ENCODE measurements around the gene ISOC2.

ISOC2 gene

DNA sequence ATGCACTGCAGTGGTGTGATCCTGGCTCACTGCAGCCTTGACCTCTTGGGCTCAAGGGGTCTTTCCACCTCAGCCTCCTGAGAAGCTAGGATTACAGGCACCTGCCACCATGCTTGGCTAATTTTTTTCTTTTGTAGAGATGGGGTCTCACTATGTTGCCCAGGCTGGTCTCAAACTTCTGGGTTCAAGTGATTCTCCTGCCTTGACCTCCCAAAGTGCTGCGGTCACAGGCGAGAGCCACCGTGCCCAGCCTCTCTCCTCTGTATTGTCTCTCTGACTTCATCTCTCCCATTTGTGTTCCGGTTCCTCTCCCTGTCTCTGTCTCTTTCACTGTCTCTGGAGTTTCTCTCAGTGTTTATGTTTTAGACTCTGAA lies 4.8 kb upstream of the ISOC2 start:
- Histone ChIP-seq H3K4me3 (ENCODE audit: low read length, poor library complexity, severe bottlenecking) (no peak overlapping the region), H3K4me1 (ENCODE audit: insufficient read depth, low read length, poor library complexity, severe bottlenecking) (peaks cover 6% of the 10 kb centered on the region), H3K9me2 (replicated peaks; ENCODE audit: low read depth, low read length) (no peaks in the 10 kb centered on the region), H3K36me3 (ENCODE audit: insufficient read depth, low read length) (no peaks in the 10 kb centered on the region), H3K79me2 (ENCODE audit: insufficient read depth, low read length) (peaks cover 1% of the 10 kb centered on the region), H3K4me2 (ENCODE audit: low read depth, low read length, poor library complexity, severe bottlenecking) (no peak overlapping the region), H3F3A (ENCODE audit: low read depth) (no peaks in the 10 kb centered on the region), H2AFZ (ENCODE audit: low read length) (no peak overlapping the region), H3K9ac (ENCODE audit: low read depth, low read length, poor library complexity, severe bottlenecking) (no peak overlapping the region), H3K27me3 (ENCODE audit: insufficient read depth, low read length, poor library complexity, severe bottlenecking) (peaks cover 1% of the 10 kb centered on the region), H4K20me1 (ENCODE audit: insufficient read depth, low read length, poor library complexity, severe bottlenecking) (no peaks in the 10 kb centered on the region), H3K9me3 (ENCODE audit: insufficient read depth, low read depth, low read length) (no peaks in the 10 kb centered on the region)
- TF ChIP-seq EZH2phosphoT487 (IDR thresholded peaks at IDR 0.05; ENCODE audit: borderline replicate concordance): no peak
- TF ChIP-seq, protein P1, sequence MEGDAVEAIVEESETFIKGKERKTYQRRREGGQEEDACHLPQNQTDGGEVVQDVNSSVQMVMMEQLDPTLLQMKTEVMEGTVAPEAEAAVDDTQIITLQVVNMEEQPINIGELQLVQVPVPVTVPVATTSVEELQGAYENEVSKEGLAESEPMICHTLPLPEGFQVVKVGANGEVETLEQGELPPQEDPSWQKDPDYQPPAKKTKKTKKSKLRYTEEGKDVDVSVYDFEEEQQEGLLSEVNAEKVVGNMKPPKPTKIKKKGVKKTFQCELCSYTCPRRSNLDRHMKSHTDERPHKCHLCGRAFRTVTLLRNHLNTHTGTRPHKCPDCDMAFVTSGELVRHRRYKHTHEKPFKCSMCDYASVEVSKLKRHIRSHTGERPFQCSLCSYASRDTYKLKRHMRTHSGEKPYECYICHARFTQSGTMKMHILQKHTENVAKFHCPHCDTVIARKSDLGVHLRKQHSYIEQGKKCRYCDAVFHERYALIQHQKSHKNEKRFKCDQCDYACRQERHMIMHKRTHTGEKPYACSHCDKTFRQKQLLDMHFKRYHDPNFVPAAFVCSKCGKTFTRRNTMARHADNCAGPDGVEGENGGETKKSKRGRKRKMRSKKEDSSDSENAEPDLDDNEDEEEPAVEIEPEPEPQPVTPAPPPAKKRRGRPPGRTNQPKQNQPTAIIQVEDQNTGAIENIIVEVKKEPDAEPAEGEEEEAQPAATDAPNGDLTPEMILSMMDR (conservative IDR thresholded peaks at IDR 0.05; ENCODE audit: low read length): no peak

- no peaks in the 10 kb centered on the region for H3K9me3 ChIP-seq (ENCODE audit: insufficient read depth, low read depth, low read length)
- H3K9ac ChIP-seq (ENCODE audit: low read depth, low read length, poor library complexity, severe bottlenecking): no peak overlapping the region
- H3K27me3 ChIP-seq (ENCODE audit: insufficient read depth, low read length, poor library complexity, severe bottlenecking): peaks cover 3% of the 10 kb centered on the region
- H3K79me2 ChIP-seq (ENCODE audit: insufficient read depth, low read length): peaks cover 7% of the 10 kb centered on the region
- TF ChIP-seq EZH2phosphoT487 (IDR thresholded peaks at IDR 0.05; ENCODE audit: borderline replicate concordance): no peak
- TF ChIP-seq, protein P1 (conservative IDR thresholded peaks at IDR 0.05; ENCODE audit: low read length): no peak
- H3K4me3 ChIP-seq (ENCODE audit: low read length, poor library complexity, severe bottlenecking): no peak overlapping the region
- no peak overlapping the region for H3K4me2 ChIP-seq (ENCODE audit: low read depth, low read length, poor library complexity, severe bottlenecking)
- H2AFZ ChIP-seq (ENCODE audit: low read length): no peak overlapping the region
- no peaks in the 10 kb centered on the region for H3F3A ChIP-seq (ENCODE audit: low read depth)
- H4K20me1 ChIP-seq (ENCODE audit: insufficient read depth, low read length, poor library complexity, severe bottlenecking): peaks cover 2% of the 10 kb centered on the region
- H3K9me2 ChIP-seq (replicated peaks; ENCODE audit: low read depth, low read length): no peaks in the 10 kb centered on the region
- peaks cover 11% of the 10 kb centered on the region for H3K4me1 ChIP-seq (ENCODE audit: insufficient read depth, low read length, poor library complexity, severe bottlenecking)
- H3K36me3 ChIP-seq (ENCODE audit: insufficient read depth, low read length): no peaks in the 10 kb centered on the region
Measured at GRCh38 chr19:55465460-55466240, 4.2 kb upstream of the ISOC2 start.

- Histone ChIP-seq H3K4me2 (ENCODE audit: low read depth, low read length, poor library complexity, severe bottlenecking) (no peak within 1 kb of the TSS), H3K36me3 (ENCODE audit: insufficient read depth, low read length) (no peaks in the 10 kb centered on the region), H4K20me1 (ENCODE audit: insufficient read depth, low read length, poor library complexity, severe bottlenecking) (peaks cover 7% of the 10 kb centered on the region), H3K79me2 (ENCODE audit: insufficient read depth, low read length) (peaks cover 17% of the 10 kb centered on the region), H3F3A (ENCODE audit: low read depth) (0 out of 2 replicates have a peak, but pooled peaks cover 3% of the 10 kb centered on the region), H3K9ac (ENCODE audit: low read depth, low read length, poor library complexity, severe bottlenecking) (no peak within 1 kb of the TSS), H3K27me3 (ENCODE audit: insufficient read depth, low read length, poor library complexity, severe bottlenecking) (peaks cover 3% of the 10 kb centered on the region), H3K4me1 (ENCODE audit: insufficient read depth, low read length, poor library complexity, severe bottlenecking) (peaks cover 21% of the 10 kb centered on the region), H3K4me3 (ENCODE audit: low read length, poor library complexity, severe bottlenecking) (no peak within 1 kb of the TSS), H3K9me3 (ENCODE audit: insufficient read depth, low read depth, low read length) (no peaks in the 10 kb centered on the region), H3K9me2 (replicated peaks; ENCODE audit: low read depth, low read length) (no peaks in the 10 kb centered on the region), H2AFZ (ENCODE audit: low read length) (no peak within 1 kb of the TSS)
- TF ChIP-seq EZH2phosphoT487 (IDR thresholded peaks at IDR 0.05; ENCODE audit: borderline replicate concordance): no peak
- TF ChIP-seq, protein P1 (conservative IDR thresholded peaks at IDR 0.05; ENCODE audit: low read length): no peak
Measured at GRCh38 chr19:55464662-55465054, 3.2 kb upstream of the ISOC2 start, which contains the start of gene C19orf85. Gene C19orf85, minus strand, starts transcription at chr19:55464751. Its CDS starts 197 bp downstream, at chr19:55464554.
